ENCODE results near the gene SNAI3. TPM values are rescaled to one million over a fixed set of nuclear protein-coding genes. Genes with fewer than 3 reads are reported as not detected.

Gene SNAI3
- total RNA-seq, 2 experiments from 2014 or later, result 14.4 to 15.0 TPM

DNA sequence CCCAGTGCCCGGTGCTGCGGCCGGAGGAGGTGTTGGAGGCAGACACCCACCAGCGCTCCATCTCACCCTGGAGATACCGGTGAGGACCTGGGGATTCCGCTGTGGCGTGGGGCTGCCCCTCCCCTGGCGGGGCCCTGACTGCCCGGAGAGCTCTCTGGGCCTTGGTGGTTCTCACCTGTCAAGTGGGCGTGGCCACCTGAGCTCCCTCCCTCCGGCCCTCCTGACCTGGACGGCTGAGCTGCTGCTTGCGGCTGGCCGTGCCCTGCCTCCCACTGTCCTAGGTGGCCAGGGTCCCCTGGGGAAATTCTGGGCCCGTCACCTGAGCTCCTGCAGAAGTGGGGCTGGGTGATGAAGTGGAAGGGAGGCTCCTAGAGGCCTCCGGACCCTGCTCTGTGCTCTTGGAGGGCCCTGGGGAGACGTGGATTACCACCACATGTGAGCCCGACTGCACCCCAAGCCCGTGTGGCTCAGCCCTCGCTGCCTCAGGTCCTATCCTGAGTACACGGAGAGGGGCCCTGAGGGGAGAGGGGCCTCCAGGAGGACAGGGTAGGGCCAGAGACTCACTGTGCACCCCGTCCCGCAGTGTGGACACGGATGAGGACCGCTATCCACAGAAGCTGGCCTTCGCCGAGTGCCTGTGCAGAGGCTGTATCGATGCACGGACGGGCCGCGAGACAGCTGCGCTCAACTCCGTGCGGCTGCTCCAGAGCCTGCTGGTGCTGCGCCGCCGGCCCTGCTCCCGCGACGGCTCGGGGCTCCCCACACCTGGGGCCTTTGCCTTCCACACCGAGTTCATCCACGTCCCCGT, 46.9 kb downstream of the SNAI3 start:
- POLR2A ChIA-PET, result interaction anchor here (0.6 to 3.3 kb wide), 3 partner anchors 9 to 63 kb away, joined by 3 to 25 read pairs (median 12); no protein-coding TSS in a partner anchor
- DNase-seq (no peak), ATAC-seq (ENCODE audit: low read depth) (no peak)
- Mint-ChIP-seq H3K36me3 (peaks cover 12% of the 10 kb centered on the region), H3K27me3 (peaks cover 33% of the 10 kb centered on the region), H3K4me3 (no peak overlapping the region), H3K27ac (no peak overlapping the region), H3K4me1 (peaks cover 20% of the 10 kb centered on the region), H3K9me3 (no peaks in the 10 kb centered on the region)

GRCh38 chr16:88638323-88639230, 47.7 kb downstream of the SNAI3 start, which contains the start of gene IL17C:
Gene IL17C (plus strand): TSS chr16:88638572. CDS start chr16:88638642, 70 bp downstream.
- ATAC-seq (ENCODE audit: low read depth), result no peak
- Mint-ChIP-seq H3K4me3 (no peak within 1 kb of the TSS), H3K9me3 (no peaks in the 10 kb centered on the region), H3K27me3 (peaks cover 33% of the 10 kb centered on the region), H3K4me1 (peaks cover 20% of the 10 kb centered on the region), H3K36me3 (peaks cover 12% of the 10 kb centered on the region), H3K27ac (peak within 1 kb of the TSS; percentile 20)
- DNase-seq, result no peak
- POLR2A ChIA-PET, result interaction anchor here (1.9 to 3.3 kb wide), 4 partner anchors 11 to 63 kb away, joined by 7 to 25 read pairs (median 13); no protein-coding TSS in a partner anchor

DNA sequence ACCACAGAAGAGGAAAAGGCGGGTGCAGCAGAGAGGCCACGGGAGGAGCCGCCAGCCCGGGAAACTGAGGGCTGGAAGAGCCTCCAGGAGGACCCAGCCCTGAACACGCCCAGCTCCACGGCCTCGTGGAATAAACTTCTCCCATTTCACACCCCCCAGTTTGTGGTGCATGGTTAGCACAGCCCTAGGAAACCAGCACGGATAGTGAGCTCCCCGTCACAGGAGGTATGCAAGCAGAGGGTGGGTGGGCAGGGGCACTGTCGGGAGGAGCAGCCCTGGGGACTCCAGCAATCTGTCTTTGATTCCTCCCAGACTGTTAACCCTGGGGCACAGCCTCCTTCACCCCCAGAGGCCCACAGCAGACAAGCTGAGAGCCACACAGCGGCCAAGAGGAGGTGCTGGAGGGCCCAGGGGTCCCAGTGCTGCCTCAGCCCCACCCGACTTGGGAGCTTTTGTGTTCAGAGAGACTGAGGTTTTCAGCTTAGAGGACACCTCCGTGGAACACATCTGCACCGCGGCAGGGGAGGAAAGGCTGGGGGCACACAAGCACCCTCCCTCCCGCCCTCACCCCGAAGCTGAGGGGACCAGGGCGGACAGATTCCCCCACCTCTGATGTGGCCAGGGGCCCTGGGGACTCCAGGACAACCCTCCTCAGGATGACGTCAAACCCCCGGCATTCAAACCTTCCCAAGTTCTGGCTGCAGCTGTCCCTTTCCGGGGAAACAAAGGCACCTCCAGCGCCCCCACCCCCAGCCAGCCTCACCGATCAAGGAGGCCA, 49.6 kb downstream of the SNAI3 start:
- H3K27me3 Mint-ChIP-seq, result peaks cover 33% of the 10 kb centered on the region
- peaks cover 2% of the 10 kb centered on the region for H3K36me3 Mint-ChIP-seq
- peak overlapping the region; percentile 20 for H3K27ac Mint-ChIP-seq
- peaks cover 25% of the 10 kb centered on the region for H3K4me1 Mint-ChIP-seq
- H3K4me3 Mint-ChIP-seq, result no peak overlapping the region
- no peaks in the 10 kb centered on the region for H3K9me3 Mint-ChIP-seq
- ATAC-seq (ENCODE audit: low read depth) (no peak), DNase-seq (no peak)
- POLR2A ChIA-PET, result interaction anchor here (0.7 to 3.3 kb wide), 4 partner anchors 13 to 67 kb away, joined by 3 to 25 read pairs (median 10); partner anchors contain the start of gene ZC3H18

DNA sequence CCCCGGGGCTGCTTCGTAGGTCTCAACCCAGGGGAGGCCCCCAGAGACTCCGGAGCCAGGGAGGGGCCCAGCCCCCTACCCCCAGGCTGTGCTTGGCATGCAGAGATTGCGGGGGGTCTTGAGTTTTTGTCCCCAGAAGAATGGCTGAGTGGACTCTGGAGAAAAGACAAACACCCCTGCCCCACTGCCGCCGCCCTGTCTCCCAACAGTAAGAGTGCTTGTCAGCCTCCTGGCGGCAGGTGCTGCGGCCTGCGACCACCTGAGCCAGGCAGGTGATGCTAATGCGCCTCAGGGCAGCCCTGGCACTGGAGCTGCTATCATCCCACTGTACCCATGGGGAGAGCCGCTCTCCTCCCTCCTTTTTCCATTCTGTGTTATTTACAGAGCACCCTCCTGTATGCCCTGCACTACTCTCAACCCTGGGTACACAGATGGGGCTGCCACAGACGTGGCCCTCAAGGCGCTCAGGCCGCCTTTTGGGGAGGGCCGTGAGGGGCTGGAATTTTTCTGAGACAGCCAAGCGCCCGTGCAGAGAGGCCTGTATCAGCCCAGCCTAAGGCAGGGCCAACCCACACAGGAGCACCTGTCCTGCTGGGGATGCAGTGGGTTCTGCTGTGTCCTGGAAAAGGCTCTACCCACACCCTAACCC, 50.5 kb downstream of the SNAI3 start:
- Mint-ChIP-seq H3K36me3 (peaks cover 2% of the 10 kb centered on the region), H3K4me3 (peak overlapping the region; percentile 37), H3K27me3 (peaks cover 30% of the 10 kb centered on the region), H3K27ac (peak overlapping the region; percentile 52), H3K9me3 (no peaks in the 10 kb centered on the region), H3K4me1 (peaks cover 25% of the 10 kb centered on the region)
- ATAC-seq (ENCODE audit: low read depth), result no peak
- POLR2A ChIA-PET, result interaction anchor here (2.3 kb wide), 1 partner anchor 14 kb away, joined by 14 read pairs; no protein-coding TSS in a partner anchor
- no peak for DNase-seq

DNA sequence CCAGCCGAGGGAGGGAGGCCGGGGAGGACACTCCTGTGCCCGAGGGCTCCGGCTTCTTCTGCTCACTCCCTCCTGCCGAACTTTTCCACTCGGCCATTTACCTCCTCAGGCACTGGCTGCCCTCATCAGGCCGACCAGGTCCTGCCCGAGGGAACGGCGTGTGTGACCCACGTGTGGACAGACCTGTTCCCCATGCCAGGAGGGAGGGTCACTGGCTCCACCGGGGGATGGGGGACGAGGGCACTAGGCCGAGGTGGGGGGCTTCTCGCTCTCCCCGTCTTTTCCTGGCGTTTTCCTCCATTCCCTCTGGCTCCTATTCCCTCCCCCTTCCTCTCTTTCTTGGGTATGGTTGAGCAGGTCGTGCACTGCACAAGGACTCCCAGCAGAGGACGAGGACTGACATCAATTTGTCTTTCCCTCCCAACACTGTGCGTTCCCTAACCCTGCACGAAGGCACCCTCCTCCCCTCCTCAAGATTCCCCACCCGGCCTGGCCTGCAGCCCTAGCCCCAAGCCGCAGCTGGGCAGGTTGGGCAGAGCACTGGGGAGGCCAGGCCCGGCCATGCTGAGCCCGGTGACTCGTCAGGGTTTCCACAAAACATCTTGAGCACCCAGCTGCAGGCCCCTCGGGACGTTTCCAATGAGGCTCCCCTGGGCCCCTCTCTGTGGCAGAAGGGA, 51.2 kb downstream of the SNAI3 start:
- DNase-seq (no peak), ATAC-seq (ENCODE audit: low read depth) (no peak)
- Mint-ChIP-seq H3K27ac (peak overlapping the region; percentile 63), H3K27me3 (peaks cover 24% of the 10 kb centered on the region), H3K4me3 (peak overlapping the region; percentile 80), H3K4me1 (peaks cover 25% of the 10 kb centered on the region), H3K36me3 (peaks cover 2% of the 10 kb centered on the region), H3K9me3 (no peaks in the 10 kb centered on the region)
- POLR2A ChIA-PET, result no interaction called here

DNA sequence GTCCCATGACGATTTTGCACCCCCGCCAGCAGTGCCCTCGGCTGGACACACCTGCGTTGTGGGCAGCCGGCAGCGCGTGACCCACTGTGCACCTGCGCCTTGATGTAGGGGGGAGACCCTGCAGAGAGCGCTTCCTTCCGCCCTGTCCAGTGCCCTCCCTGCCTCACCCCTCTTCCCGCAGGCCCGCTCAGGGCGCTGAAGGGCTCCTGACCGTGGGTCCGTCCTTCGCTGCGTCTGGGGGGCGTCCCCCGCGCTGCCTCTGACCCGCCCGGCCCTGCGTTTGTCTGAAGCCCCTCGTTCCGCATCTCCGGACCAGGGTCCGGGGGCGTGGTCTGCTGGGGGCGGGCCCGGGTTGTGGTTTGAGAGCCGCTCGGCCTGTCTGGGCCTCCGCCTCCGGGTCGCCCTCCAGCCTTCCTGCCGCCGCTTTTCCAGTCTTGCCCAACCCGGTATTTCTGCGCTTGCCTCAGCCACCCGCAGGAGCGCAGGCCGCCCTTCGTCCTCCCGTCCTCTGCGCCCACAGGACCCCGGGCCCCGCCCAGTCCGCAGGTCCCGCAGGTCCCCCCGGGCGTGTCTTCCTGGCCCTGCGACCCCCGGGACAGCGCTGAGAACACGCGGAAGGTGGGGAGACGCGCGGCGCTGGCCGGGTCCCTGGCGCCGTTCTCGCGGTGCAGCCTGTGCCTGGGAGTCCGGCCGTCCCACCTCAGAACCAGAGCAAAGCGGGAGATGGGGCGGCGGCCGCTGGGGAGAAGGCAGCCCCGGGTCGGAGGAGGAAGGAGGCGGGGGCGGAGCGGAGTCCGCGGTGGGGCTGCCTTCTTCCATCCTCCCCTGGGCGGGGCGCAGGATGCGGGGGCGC, 51.9 kb downstream of the SNAI3 start:
- H3K36me3 Mint-ChIP-seq, result peaks cover 2% of the 10 kb centered on the region
- DNase-seq (peak; percentile 81), ATAC-seq (ENCODE audit: low read depth) (peak; percentile 69)
- POLR2A ChIA-PET, result interaction anchor here (0.6 to 1.8 kb wide), 4 partner anchors 16 to 70 kb away, joined by 3 to 10 read pairs (median 3); partner anchors contain the start of gene ZC3H18
- H3K4me3 Mint-ChIP-seq, result peak overlapping the region; percentile 80
- H3K27me3 Mint-ChIP-seq, result peaks cover 19% of the 10 kb centered on the region
- no peaks in the 10 kb centered on the region for H3K9me3 Mint-ChIP-seq
- peak overlapping the region; percentile 70 for H3K27ac Mint-ChIP-seq
- peaks cover 23% of the 10 kb centered on the region for H3K4me1 Mint-ChIP-seq

- peak; percentile 35 for ATAC-seq (ENCODE audit: low read depth)
- POLR2A ChIA-PET, result interaction anchor here (0.8 to 1.8 kb wide), 6 partner anchors 10 to 70 kb away, joined by 3 to 10 read pairs (median 4); partner anchors contain the start of gene ZC3H18
- peaks cover 23% of the 10 kb centered on the region for H3K4me1 Mint-ChIP-seq
- H3K36me3 Mint-ChIP-seq, result peaks cover 2% of the 10 kb centered on the region
- no peaks in the 10 kb centered on the region for H3K9me3 Mint-ChIP-seq
- peak overlapping the region; percentile 77 for H3K27ac Mint-ChIP-seq
- DNase-seq, result peak; percentile 68
- peaks cover 16% of the 10 kb centered on the region for H3K27me3 Mint-ChIP-seq
- peak overlapping the region; percentile 80 for H3K4me3 Mint-ChIP-seq
Measured at GRCh38 chr16:88633684-88634140, 52.6 kb downstream of the SNAI3 start.

DNA sequence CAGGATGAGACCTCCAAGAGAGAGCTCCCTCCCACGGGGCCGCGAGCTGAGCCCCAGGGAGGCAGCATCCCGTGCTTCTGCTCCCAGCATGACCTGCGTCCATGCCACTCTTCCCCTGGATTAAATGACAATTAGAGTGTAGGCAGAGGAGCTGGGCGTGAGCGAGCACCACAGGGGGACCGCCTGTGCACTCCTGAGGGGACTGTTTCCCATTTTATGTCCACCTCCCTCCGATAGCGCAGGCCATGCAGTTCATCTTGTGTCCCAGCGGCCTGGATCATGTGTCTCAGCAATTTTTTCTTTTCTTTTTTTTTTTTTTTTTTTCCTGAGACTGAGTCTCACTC, 53.7 kb downstream of the SNAI3 start:
- peaks cover 16% of the 10 kb centered on the region for H3K4me1 Mint-ChIP-seq
- H3K27ac Mint-ChIP-seq, result peak overlapping the region; percentile 63
- no peak overlapping the region for H3K4me3 Mint-ChIP-seq
- H3K9me3 Mint-ChIP-seq, result no peaks in the 10 kb centered on the region
- DNase-seq (no peak), ATAC-seq (ENCODE audit: low read depth) (no peak)
- H3K27me3 Mint-ChIP-seq, result peaks cover 6% of the 10 kb centered on the region
- peaks cover 2% of the 10 kb centered on the region for H3K36me3 Mint-ChIP-seq
- POLR2A ChIA-PET, result interaction anchor here (0.6 to 1.8 kb wide), 5 partner anchors 12 to 93 kb away, joined by 3 to 10 read pairs (median 4); partner anchors contain the start of gene ZC3H18

GRCh38 chr16:88631920-88632586, 54.3 kb downstream of the SNAI3 start:
- Mint-ChIP-seq H3K4me3 (no peak overlapping the region), H3K27ac (peak overlapping the region; percentile 63), H3K27me3 (peaks cover under 1% of the 10 kb centered on the region), H3K36me3 (no peaks in the 10 kb centered on the region), H3K9me3 (no peaks in the 10 kb centered on the region), H3K4me1 (peaks cover 11% of the 10 kb centered on the region)
- POLR2A ChIA-PET, result interaction anchor here (1.1 to 1.8 kb wide), 3 partner anchors 13 to 53 kb away, joined by 3 to 4 read pairs (median 4); no protein-coding TSS in a partner anchor
- ATAC-seq (ENCODE audit: low read depth) (no peak), DNase-seq (no peak)

- Mint-ChIP-seq H3K36me3 (peaks cover under 1% of the 10 kb centered on the region), H3K27ac (no peak overlapping the region)
- POLR2A ChIA-PET, result interaction anchor here (1.1 to 1.3 kb wide), 2 partner anchors 13 to 19 kb away, joined by 3 to 4 read pairs; no protein-coding TSS in a partner anchor
Measured at GRCh38 chr16:88631384-88631783, 54.9 kb downstream of the SNAI3 start.

More at GRCh38 chr16:88631384-88631783, 54.9 kb downstream of the SNAI3 start:
- Mint-ChIP-seq H3K27me3 (no peaks in the 10 kb centered on the region), H3K4me3 (no peak overlapping the region), H3K9me3 (no peaks in the 10 kb centered on the region), H3K4me1 (peaks cover 10% of the 10 kb centered on the region)
- no peak for ATAC-seq (ENCODE audit: low read depth)
- no peak for DNase-seq
